OCI-LY3 (cell line): ENCODE measurements around the gene PTPRQ.

Source experiments
- CTCF ChIP-seq: fragments of 200-600, 300-600 bp; sonication (generic); IDR thresholded peaks from 2 replicates; pipeline ENCODE4 v1.5.1; 2014; ENCODE audit warnings: antibody characterized with exemption, low read length, low read depth
- EZH2phosphoT487 ChIP-seq: fragments of 200-600 bp; shearing (Covaris generic); IDR thresholded peaks from 2 replicates; pipeline ENCODE4 v1.6.1; 2018; ENCODE audit warnings: antibody characterized with exemption, mixed run types, low read depth

DNA sequence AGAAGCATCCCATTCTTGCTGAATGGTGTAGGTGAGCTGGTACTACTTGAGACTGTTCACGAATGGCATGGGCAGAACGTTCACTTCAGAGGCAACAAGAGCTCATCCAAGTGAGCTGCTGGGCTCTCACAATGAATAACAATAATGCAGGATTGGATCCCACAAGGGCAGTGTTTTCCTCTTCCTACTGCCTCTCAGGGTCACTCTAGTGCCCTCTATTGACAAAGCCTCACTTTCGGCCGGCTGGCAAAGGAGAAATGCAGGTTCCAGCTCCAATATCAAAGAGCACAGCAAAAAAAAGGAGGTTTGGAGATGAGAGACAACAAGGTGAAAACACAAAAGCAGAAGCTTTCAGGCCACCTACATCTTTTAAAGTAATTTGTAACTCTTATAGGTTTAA is 188.8 kb downstream of the PTPRQ start:
- TF ChIP-seq CTCF, result peak; percentile 59
- TF ChIP-seq EZH2phosphoT487, result no peak
